Bronchial epithelial cell (primary cell): ENCODE results near the gene ZNF460. TPM values are rescaled to one million over a fixed set of nuclear protein-coding genes. Genes with fewer than 3 reads are reported as not detected.
A peak's percentile ranks its signal among the peaks of the same experiment; 100 is the strongest.
"Not testable (repeated sequence)": the region's sequence is repeated elsewhere in the genome, so short reads cannot be mapped to it uniquely, and the experiment has no call there.

Experiments
- DNase-seq: peaks from one replicate; pipeline ENCODE4 v3.0.0-alpha.2; 2010; ENCODE audit warnings: low read depth
- FAIRE-seq: peaks from 2 replicates; lab custom pipeline; 2011; peaks lifted over from hg19 to GRCh38; lab: Jason Lieb, UNC
- H3K27me3 ChIP-seq: 2 replicates; pipeline ENCODE4 v1.5.1; 2011; ENCODE audit warnings: low read length; ENCODE audit not compliant: control insufficient read depth, insufficient read depth
- H3K36me3 ChIP-seq: 2 replicates; pipeline ENCODE4 v1.5.1; 2011; ENCODE audit warnings: low read length; ENCODE audit not compliant: control insufficient read depth, insufficient read depth
- H3K4me3 ChIP-seq: 2 replicates; pipeline ENCODE4 v1.5.1; 2011; ENCODE audit warnings: mild to moderate bottlenecking, low read depth, low read length, control low read depth
- total RNA-seq: library from RNA; depleted of rRNA; stranded (reverse); fragments of >200 nt; gene quantifications from 2 replicates; pipeline ENCODE4 v1.2.1, GENCODE V29; 2014
- TF ChIP-seq, protein P1 (sequence below): IDR thresholded peaks from 2 replicates; pipeline ENCODE4 v1.5.1; 2011; ENCODE audit warnings: mild to moderate bottlenecking, moderate library complexity, low read length, control low read depth, inconsistent platforms; ENCODE audit not compliant: insufficient read depth, severe bottlenecking

Gene ZNF460
- total RNA-seq, 1 donor from 2014 or later = 126 TPM

DNA sequence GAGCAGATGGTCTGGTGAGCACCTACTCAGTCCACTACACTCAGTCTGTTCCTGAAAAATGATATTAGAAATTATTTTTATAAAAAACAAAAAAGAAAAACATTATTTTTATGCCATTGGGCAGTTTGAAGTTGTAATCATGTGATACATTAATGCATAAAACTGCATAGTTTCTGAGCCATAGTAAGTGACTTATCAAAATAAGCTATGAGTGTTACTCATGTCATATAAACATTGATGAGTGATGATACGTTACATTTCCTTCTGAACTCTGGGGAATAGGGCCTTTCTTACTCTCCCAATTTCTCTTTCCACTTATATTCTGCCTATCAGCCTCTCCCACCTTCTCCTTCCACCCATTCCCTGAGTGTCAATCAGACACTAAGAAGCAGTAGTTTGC is 31.0 kb upstream of the ZNF460 start:
- no peak for DNase-seq
- TF ChIP-seq, protein P1, sequence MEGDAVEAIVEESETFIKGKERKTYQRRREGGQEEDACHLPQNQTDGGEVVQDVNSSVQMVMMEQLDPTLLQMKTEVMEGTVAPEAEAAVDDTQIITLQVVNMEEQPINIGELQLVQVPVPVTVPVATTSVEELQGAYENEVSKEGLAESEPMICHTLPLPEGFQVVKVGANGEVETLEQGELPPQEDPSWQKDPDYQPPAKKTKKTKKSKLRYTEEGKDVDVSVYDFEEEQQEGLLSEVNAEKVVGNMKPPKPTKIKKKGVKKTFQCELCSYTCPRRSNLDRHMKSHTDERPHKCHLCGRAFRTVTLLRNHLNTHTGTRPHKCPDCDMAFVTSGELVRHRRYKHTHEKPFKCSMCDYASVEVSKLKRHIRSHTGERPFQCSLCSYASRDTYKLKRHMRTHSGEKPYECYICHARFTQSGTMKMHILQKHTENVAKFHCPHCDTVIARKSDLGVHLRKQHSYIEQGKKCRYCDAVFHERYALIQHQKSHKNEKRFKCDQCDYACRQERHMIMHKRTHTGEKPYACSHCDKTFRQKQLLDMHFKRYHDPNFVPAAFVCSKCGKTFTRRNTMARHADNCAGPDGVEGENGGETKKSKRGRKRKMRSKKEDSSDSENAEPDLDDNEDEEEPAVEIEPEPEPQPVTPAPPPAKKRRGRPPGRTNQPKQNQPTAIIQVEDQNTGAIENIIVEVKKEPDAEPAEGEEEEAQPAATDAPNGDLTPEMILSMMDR = no peak
- H3K36me3 ChIP-seq = peaks cover 19% of the 10 kb centered on the region
- no peak for FAIRE-seq
- H3K4me3 ChIP-seq = no peak overlapping the region
- H3K27me3 ChIP-seq = no peaks in the 10 kb centered on the region

DNA sequence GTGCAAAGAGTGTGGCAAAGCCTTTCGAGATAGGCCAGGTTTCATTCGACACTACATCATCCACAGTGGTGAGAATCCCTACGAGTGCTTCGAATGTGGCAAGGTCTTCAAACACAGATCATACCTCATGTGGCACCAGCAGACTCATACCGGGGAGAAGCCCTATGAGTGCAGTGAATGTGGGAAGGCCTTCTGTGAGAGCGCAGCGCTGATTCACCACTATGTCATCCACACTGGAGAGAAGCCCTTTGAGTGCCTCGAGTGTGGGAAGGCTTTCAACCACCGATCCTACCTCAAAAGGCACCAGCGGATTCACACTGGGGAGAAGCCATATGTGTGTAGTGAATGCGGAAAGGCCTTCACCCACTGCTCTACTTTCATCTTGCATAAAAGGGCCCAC is 26.5 kb upstream of the ZNF460 start:
- H3K36me3 ChIP-seq, H3K27me3 ChIP-seq, H3K4me3 ChIP-seq: not testable (repeated sequence)
- FAIRE-seq (peak; percentile 96), DNase-seq (peak; percentile 19)

DNA sequence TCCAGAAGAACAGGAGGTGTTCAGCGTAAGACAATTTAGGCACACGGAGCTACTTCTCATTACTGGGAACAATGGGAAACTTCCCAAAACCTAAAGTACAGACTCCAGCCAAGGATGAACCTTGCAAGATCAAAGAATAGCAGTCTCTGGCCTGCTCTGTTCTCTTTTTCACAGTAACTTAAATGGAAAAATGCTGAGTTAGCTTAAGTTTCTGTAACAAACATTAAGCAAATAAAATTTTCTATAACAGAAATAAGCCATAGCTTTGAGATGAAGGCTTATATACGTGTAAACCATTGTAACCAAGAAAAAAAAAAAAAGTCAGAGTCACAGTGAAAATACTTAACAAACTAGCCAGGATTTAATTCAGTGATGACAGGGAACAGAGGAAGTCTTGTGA is 18.2 kb upstream of the ZNF460 start:
- Histone ChIP-seq H3K4me3 (no peak overlapping the region), H3K27me3 (no peaks in the 10 kb centered on the region), H3K36me3 (no peaks in the 10 kb centered on the region)
- TF ChIP-seq, protein P1 = no peak
- FAIRE-seq (no peak), DNase-seq (no peak)

DNA sequence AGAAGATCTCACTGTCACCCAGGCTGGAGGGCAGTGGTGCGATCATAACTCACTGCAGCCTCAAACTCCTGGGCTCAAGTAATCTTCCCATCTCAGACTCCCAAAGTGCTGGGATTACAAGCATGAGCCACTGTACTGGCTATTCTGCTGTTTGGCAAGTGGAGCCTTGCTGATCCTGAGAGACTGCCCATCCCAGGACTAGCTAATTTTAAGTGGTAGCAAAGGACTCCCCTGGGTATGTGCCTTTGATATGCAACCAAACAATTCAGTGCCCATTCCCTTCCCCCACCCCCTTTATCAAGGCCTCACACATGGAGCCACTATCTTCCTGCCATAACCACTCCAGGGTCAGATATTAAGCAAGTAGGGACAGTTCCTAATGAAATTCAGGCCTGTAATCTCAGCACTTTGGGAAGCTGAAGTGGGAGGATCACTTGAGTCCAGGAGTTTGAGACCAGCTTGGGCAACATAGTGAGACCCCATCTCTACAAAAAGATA is 17.0 kb upstream of the ZNF460 start:
- no peak for FAIRE-seq
- no peaks in the 10 kb centered on the region for H3K27me3 ChIP-seq

DNA sequence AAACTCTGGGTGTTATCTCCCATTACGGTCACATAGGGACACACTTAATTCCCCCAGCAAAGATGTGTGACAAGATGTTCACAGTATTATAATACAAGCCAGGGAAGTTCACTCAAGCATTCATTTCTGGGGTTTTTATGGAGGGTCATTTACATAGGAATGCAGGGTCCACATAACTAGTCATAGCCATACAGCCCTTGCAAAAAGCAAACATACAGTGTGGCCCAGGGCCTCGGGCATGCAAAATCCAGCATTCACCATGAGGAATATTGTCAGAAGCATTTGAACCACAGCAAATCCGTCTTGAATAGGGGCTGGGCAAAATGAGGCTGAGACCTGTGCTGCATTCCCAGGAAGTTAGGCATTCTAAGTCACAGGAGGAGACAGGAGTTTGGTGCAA is 13.0 kb upstream of the ZNF460 start:
- no peak for DNase-seq
- FAIRE-seq = no peak
- H3K4me3 ChIP-seq = no peak overlapping the region
- no peaks in the 10 kb centered on the region for H3K36me3 ChIP-seq
- no peaks in the 10 kb centered on the region for H3K27me3 ChIP-seq
- TF ChIP-seq, protein P1 = no peak

More for the DNA sequence above, 17.0 kb upstream of the ZNF460 start:
- TF ChIP-seq, protein P1 = no peak
- Histone ChIP-seq H3K4me3 (no peak overlapping the region), H3K36me3 (no peaks in the 10 kb centered on the region)
- no peak for DNase-seq

DNA sequence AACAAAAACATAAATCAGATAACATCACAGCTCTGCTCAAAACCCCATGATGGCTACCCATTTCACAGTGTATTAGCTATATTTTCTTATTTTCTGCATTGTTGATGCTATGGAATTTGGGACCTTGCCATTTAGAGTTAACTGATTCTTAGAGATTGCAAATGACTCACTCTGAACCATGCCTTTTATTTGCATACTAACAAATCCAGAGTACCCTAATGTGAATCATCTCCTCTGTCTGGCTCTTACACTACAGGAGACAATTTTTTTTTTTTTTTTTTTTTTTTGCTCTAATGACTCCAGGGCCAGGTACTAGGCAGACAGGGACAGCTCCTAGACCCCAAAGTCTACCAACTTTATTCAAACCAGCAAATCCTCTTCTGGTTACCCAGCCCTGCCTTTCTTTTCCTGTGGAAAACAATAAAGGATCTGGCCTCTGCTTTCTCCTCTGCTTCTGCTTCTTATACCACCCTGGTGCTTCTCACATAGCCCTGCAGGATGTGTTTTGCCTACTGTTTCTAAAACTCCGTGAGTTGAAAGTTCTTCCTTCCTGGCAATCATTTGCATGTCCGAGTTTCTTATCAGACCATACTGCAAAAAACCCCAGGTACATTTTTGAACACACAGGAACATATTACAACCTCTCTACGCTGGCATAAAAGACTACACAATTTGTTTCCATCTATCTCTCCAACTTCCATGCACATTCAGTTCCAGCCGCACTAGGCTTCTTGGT is 10.6 kb upstream of the ZNF460 start:
- FAIRE-seq (no peak), DNase-seq (peak; percentile 95)
- TF ChIP-seq, protein P1 = no peak
- H3K27me3 ChIP-seq = no peaks in the 10 kb centered on the region
- no peak overlapping the region for H3K4me3 ChIP-seq
- peaks cover 1% of the 10 kb centered on the region for H3K36me3 ChIP-seq
